GM18519 (cell line): ENCODE results near the gene EIF5AL1.
"Not testable (repeated sequence)": the region's sequence is repeated elsewhere in the genome, so short reads cannot be mapped to it uniquely, and the experiment has no call there.

Source experiments
- ATAC-seq: cut with Tn5 transposase; IDR thresholded peaks from one replicate; pipeline ENCODE4 v1.9.1; 2021; ENCODE audit warnings: mild to moderate bottlenecking, moderate library complexity; ENCODE audit not compliant: unreplicated experiment, low FRiP score

EIF5AL1 gene

DNA sequence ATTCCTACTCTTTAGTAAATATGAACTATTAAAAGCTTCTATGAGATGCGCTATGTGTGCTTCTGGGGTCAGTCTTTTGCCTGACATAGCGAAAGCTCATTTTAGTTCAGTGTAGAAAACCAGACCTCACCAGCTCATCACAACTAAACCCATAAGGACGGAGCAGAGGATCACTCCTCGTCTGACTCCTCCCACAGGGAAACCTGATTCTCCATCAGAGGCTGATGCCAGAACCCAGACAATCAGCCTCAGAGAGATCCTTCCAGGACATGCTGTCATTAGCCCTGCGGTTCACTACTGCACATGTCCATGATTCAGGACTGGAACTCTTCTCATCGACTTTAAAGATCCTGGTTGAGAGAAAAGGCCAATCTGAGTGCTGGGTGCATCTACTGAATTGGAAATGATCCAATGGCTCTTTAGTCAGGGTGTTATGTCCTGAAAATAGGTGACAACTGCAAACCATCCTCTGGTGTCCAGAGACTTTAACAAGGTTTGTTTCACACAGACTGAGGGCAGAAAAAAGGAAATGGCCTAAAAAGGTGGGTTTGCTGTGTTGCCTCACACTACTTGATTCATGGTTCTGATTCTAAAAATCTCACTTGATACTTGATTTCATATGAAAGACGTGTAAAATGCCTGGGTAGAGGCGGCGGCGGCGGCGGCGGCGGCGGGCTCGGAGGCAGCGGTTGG lies at the start of gene EIF5AL1:
Gene EIF5AL1 (plus strand): TSS at position 643 of the 693 bp plus-strand sequence. CDS start 117 bp downstream, outside the sequence.
- ATAC-seq = not testable (repeated sequence)

DNA sequence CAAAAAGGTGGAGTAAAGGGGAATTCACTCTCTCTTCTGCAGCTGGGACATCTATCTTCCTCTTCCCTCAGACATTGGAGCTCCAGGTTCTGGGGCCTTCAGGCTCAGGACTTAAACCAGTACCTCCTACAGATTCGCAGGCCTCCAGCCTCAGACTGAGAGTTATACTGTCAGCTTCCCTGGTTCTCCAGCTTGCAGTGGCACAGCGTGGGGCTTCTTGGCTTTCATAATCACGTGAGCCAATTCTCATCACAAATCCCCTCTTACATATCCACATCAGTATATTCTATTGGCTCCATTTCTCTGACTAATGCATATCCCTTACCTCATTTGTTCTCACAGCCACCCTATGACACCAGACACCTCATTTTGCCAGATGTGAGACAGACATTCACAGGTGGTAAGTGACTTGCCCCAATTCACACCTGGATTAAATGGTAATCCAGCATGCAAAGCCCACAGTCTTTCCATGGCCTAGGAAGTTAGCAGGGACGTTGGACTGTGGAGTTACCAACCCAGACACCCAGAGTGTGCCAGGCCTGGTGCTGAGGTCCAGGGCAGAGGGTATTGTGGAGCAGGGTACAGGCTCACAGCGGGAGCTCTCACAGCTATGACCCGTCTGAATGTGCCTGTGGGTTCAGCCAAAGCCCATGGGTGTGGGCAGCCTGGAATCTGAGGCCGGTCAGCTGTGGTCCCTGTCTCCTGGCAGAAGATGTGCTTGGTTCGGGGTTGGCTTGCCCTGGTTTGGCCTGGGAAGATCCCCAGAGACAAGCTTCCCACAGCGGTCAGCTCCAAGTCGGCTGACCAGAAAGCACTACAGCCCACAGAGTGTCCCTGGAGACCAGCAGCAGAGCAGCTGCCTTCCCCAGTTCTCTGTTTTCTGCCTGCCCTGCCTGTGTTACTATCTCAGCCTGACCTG lies 48.5 kb upstream of the EIF5AL1 start:
- no peak for ATAC-seq

DNA sequence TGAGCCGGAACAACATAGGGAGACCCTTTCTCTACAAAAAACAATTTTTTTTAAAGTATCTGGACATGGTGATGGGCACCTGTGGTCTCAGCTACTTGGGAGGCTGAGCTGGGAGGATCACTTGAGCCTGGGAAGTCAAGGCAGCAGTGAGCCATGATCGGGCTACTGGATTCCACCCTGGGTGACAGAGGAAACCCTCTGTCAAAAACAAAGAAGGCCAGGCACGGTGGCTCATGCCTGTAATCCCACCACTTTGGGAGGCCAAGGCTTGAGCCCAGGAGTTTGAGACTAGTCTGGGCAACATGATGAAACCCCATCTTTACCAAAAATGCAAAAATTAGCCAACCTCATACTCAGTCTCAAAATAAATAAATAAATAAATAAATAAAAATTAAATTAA lies 47.0 kb upstream of the EIF5AL1 start:
- no peak for ATAC-seq

DNA sequence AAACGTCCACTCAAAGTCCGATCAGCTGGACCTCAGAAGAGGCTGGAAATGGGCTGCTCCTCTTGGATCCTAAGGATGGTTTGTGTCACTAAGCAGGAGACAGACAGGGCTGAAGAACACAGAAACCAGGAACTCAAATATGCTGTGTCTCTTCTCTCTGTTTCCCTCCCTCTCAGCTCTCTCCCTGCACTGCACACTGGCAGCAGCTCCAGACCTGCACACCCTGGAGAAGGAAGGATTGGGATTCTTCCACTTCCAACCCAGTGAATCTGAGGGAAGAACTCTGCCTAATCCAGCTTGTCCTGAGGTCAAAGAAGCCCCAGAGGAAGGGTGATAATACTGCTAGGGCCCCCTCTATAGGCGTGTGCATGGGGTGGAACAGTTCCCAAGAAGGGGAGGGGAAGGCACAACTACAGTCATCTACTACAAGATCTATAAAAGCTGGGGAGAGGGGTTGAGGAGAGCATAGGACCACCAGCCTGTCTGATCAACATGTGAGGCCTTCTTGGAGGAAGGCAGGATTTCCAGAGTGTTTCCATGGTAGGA lies 44.2 kb upstream of the EIF5AL1 start:
- ATAC-seq = no peak

DNA sequence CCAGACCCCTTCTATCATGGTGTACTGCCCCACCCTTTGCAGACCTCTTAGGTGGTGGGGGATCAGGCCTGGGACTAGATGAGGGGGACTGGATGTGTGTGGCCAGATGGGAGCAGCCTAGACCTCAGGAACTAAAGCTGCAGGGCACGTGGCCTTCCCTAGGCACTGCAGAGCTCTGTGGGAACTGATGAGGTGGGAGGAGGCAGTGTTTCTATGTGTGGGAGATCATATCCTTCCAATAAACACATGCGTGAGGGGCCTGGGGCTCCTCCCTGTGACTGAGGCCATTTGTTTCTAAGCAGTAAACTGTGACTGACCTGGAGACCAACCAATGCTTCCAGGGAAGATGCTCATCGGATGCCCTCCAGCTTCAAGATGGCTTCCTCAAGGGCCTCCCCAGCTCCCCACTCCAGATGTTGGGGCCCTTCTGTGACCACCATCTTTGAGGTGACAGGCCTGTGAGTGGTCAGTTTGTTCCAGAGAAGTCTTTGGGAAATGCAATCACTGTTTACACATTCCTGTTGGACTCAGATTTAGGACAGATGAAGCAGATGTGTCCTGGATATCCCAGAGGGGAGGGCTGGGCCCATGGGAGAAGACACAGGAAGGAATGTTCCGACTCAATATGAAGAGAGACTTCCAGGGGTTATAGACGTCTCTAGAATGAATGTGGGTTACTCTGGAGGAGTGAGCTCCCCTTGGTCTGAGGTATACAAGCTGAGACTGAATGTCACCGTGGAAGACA lies 43.3 kb upstream of the EIF5AL1 start:
- no peak for ATAC-seq

DNA sequence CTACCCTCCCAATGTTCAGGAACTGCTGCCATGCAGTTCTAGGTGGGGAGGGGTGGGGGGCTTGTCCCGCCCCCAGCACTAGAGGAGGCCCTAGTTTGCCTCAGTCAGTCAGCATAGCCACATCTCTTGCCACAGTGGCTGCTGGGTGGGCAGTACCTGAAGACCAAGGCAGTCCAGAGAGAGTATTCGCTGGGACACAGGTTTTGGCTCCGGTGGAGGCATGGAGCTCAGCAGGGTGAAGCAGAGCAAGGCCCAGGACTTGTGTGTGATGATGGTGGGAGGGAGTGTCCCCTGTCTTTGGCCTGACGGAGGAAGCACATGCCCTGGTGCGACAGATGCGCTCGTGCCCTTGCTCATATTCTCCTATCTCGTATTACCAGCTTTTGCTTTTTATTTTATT lies 42.2 kb upstream of the EIF5AL1 start:
- no peak for ATAC-seq

DNA sequence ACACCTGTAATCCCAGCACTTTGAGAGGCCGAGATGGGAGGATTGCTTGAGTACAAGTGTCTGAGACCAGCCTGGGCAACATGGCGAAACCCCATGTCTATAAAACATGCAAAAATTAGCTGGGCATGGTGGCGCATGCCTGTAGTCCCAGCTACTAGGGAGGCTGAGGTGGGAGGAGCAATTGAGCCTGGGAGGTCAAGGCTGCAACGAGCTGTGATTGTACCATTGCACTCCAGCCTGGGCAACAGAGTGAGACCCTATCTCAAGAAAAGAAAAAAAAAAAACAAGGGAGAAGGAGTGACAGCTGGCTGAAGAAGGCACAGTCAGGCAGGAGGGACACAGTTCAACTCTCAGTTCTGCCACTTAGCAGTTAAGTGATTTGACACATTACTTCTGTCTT lies 40.6 kb upstream of the EIF5AL1 start:
- no peak for ATAC-seq

DNA sequence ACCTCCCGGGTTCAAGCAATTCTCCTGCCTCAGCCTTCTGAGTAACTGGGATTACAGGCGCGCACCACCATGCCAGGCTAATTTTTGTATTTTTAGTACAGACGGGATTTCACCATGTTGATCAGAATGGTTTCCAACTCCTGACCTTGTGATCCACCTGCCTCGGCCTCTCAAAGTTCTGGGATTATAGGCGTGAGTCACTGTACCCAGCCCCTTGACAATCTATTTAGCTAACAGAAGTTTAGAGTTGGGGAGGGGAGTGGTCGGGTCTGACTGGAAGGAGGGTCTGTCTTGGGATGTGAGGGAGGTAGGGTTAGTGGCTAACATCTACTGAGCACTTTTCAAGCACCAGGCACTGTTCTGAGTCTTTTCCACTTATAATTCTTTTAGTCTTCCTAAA lies 39.9 kb upstream of the EIF5AL1 start:
- ATAC-seq = no peak

DNA sequence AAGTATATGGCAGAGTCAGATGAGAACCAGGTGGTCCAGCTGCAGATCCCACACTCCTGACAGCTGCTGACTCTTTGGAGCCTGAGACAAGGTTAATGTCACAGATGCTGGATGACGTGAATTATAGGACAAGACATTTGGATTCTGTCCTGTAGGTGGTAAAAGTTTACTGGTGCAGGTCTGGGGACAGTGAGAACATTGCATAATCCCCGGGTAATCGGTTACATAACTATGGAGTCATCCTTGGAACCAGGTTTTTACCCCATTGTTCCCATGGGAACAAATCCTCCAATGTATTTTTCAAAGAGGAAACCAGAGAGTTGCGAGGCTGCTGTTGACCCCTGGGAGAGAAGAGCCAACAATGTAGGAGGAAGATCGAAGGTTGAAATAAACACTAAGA lies 39.4 kb upstream of the EIF5AL1 start:
- no peak for ATAC-seq

DNA sequence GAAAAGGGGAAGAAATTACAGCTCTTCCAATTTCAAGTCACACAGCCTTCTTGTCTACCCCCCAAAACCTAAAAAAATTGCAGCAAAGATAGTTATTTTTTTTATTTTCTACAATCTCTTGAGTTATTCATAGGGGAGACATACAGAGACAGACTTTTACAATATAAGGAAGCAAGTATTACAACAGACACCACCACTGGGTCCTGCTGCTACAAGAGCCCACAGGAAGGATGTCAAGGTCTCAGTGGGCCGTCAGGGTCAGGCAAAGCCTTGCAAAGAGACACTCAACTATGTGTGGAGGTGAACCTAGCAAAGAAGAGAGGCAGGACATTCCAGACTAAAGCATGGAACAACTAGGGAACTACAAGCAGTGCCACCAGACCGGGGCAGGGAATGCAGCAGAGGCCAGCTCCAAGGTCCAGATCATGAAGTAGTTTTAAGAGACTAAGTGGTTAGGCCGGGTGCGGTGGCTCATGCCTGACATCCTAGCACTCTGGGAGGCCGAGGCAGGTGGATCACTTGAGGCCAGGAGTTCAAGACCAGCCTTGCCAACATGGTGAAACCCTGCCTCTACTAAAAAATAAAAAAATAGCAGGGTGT lies 38.7 kb upstream of the EIF5AL1 start:
- no peak for ATAC-seq

DNA sequence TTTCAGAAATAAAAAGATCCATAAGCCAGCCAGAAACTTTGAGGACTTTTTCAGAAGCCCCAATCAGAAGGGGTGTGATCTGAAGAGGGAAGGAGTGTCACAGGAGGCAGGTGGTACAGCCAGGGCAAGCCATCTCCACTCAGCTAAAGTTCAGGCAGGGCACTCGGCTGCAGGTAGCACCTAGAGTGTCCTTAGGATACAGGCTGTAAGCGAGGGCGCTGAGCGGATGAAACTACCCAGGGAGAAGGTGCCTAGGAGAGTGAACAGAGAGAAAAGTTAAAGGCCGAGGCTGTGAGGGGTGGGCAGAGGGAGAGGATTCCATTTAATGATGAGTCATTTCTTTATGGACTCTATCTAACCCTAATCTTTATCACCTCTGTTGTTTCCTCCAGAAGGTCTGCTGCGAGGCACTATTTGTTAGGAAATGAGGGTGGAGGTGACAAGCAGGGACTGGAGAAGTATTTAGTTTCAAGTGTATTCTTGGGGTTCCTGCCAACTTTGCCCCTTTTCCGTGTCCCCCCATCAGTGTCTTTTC lies 37.1 kb upstream of the EIF5AL1 start:
- ATAC-seq = no peak

DNA sequence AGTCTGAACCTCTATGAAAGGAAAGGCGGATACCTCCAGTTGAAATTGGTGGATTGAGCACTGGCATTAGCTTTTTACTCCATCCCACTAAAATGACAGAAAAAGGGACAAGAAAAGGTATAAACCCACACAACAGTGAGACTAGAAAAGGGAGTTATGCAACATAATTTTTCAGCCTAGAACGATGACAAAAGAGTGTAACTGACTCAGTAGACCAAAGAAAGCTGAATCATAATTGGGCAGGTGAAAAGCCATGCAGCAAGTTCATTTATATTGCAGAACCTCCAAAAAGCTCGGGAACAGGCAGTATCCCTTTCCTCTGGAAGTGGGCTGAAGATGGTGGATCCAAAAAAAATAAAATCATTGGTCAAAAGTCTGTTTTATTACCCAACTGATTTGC lies 36.5 kb upstream of the EIF5AL1 start:
- ATAC-seq = no peak

DNA sequence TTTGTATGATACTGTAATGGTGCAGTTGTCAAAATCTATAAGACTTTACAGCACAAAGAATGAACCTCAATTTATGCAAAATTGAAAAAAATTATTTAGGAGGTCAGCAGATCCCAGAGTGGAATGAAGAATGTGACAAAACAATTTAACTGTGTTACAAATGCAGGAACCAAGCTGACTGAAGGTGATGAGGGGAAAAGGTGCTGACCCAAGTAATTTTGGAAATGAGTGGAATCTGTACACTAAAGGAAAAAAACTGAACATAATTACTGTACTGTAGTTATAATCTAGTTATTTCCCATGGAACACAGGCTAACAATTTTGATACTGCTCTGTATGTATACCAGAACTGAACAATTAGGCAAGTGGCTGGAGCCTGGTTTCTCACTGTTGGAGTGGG lies 35.7 kb upstream of the EIF5AL1 start:
- ATAC-seq = no peak

DNA sequence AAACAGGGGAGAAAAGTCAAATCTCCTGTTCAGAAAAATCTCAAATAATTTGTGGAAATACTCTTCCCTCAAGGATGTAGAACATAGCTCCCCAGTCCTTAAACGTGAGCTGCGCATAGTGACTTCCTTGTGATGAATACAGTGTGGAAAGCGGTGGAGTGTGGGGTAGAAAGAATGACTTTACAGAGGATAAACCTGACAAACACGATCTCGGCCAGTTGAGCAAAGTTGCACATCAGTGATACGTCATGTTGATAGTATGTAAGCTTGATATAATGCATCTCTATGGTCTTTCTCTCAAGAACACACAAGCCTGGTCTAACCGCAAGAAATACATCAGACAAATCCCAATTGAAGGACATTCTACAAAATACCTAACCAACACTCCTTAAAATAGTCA lies 34.9 kb upstream of the EIF5AL1 start:
- no peak for ATAC-seq

DNA sequence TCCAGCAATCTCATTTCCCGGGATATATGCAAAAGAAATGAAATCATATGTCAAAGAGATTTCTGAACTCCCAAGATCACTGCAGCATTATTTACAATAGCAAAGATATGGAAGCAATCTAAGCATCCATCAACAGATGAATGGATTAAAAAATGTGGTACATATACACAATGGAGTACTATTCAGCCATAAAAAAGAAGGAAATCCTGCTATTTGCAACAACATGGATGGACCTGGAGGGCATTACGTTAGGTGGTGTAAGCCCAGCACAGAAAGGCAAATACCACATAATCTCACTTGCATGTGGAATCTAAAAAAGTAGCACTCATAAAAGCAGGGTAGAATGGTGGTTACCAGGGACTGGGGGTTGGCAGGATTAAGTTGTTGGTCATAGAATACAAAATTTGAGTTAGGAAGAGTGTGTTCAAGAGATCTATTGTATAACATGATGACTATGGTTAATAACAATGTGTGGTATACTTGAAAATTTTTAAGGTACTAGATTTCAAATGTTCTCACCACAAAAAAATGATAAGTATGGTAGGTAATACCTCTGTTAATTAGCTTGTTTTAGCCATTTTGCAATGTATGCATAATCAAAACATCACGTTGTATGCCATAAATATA lies 32.9 kb upstream of the EIF5AL1 start:
- ATAC-seq = no peak

DNA sequence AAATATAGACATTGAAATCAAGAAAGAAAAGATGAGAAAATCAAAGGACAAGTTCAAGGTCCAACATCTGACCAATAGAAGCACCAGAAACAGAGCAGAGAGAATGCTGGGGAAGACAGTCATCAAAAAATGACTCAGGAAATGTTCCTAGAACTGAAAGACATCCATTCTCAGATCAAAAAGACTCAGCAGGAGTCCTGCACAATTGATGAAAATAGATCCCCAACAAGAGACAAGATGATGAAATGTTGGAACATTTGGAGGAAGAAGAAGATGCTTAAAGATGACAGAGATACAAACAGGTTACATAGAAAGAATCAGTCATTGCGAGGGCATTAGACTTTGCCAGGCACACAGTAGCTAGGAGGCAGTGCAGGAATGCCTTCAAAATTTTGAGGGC lies 30.0 kb upstream of the EIF5AL1 start:
- no peak for ATAC-seq

DNA sequence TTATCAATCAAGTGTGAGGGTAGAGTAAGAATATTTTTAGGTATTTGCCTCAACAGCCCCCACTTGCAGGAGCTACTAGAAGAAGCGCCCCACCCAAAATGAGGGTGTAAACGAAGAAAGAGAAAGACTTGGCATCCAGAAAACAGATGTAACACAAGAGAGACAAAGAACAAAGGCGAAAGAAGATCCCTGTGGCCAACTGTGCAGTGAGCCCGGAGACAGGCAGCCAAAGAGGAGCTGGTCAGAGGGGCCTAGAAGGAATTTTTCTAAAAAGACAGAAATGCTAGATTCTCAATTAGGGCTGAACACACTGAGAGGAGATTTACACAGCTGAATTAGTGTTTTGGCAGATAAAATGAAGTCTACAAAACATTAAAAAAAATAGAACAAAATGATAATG lies 29.6 kb upstream of the EIF5AL1 start:
- ATAC-seq = no peak

DNA sequence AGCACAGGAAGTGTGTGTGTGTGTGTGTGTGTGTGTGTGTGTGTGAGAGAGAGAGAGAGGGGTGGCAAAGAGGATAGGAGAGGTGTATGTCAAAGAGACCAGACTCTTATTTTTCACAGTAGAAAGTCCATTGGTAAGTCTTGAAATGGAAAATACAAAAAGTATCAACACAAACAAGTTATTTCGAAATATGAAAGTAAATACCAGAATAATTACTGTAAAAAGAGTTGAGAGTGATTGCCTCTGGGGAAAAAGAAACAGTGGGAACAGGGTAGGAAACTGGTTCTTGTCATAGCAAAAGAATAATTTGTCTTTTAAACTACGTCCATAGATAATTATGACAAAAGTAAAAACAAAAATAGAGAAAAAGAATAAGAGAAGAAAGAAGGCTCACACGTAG lies 29.0 kb upstream of the EIF5AL1 start:
- ATAC-seq = no peak

DNA sequence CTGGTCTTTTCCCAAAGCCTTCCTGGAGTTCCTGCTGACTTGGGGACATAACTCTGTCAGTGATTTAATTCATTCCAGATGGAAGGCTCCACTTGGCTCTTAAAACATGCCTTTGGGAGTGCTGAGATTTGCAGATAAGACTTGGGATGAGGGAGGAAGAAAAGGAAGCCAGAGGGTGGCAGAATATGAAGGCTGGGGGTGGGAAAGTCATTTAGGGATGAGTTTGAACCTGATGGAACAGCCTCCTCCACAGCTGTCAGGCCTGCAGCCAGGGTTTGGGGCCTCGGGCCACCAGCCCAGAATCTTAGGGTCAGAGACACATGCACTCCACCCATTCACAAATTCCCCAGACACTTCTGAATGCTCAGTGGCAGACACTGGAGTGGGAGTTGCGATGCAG lies 28.4 kb upstream of the EIF5AL1 start:
- no peak for ATAC-seq

DNA sequence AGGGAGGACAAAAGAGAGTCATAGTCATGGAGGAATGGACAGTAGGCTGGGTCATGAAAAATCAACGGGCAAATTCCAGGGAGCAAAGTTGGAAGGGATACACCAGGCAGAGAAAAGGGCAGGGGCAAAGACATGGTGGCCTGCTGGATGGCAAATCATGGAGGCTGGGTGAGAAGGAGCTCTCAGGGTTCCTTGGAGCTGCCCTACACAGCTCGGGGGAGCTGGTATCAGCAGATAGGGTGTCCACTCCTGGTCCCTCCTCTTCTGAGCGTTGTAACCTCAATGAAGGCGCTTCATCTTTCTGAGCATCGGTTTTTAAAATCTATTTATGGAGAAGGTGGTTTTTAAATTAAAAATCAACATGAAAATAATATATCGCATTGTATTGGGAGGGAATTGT lies 27.9 kb upstream of the EIF5AL1 start:
- no peak for ATAC-seq
